Measurements from ENCODE around the gene TSPAN9. TPM values are rescaled to one million over a fixed set of nuclear protein-coding genes. Genes with fewer than 3 reads are reported as not detected.

The TSPAN9 gene
- total RNA-seq, 1 experiment from 2014 or later, result 35.5 TPM

GRCh38 chr12:3278681-3279414 lies 201.7 kb downstream of the TSPAN9 start:
- no TSS peak for BruUV-seq (replicated peaks)
- TF ChIP-seq, protein P1, sequence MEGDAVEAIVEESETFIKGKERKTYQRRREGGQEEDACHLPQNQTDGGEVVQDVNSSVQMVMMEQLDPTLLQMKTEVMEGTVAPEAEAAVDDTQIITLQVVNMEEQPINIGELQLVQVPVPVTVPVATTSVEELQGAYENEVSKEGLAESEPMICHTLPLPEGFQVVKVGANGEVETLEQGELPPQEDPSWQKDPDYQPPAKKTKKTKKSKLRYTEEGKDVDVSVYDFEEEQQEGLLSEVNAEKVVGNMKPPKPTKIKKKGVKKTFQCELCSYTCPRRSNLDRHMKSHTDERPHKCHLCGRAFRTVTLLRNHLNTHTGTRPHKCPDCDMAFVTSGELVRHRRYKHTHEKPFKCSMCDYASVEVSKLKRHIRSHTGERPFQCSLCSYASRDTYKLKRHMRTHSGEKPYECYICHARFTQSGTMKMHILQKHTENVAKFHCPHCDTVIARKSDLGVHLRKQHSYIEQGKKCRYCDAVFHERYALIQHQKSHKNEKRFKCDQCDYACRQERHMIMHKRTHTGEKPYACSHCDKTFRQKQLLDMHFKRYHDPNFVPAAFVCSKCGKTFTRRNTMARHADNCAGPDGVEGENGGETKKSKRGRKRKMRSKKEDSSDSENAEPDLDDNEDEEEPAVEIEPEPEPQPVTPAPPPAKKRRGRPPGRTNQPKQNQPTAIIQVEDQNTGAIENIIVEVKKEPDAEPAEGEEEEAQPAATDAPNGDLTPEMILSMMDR (conservative IDR thresholded peaks at IDR 0.05; ENCODE audit: low read depth, low read length), result no peak
- TF ChIP-seq EZH2 (IDR thresholded peaks at IDR 0.05; ENCODE audit: borderline replicate concordance, low read depth, low read length, poor library complexity, severe bottlenecking), result no peak
- CTCF ChIA-PET, result no interaction called here
- Histone ChIP-seq H3K27me3 (replicated peaks; ENCODE audit: insufficient read depth, low read depth, low read length, poor library complexity) (no peaks in the 10 kb centered on the region), H3K36me3 (ENCODE audit: insufficient read depth, low read length, poor library complexity, severe bottlenecking) (no peaks in the 10 kb centered on the region), H3K4me1 (ENCODE audit: insufficient read depth, low read length, poor library complexity, severe bottlenecking) (no peaks in the 10 kb centered on the region), H3K9me3 (ENCODE audit: low read depth, low read length, poor library complexity, severe bottlenecking) (no peaks in the 10 kb centered on the region), H3K27ac (ENCODE audit: low read depth, low read length, poor library complexity, severe bottlenecking) (no peak overlapping the region), H3K4me3 (ENCODE audit: low read depth, low read length, poor library complexity, severe bottlenecking) (no peak overlapping the region)
- POLR2A ChIA-PET (ENCODE audit: low non-redundant PET), result no interaction called here
- DNase-seq (ENCODE audit: low spot score), result no peak
- intact Hi-C loops (cut with micrococcal nuclease; ENCODE audit: unreplicated experiment), result no loop called here

- no TSS peak for BruUV-seq (replicated peaks)
- H3K4me3 ChIP-seq (ENCODE audit: low read depth, low read length, poor library complexity, severe bottlenecking), result no peak overlapping the region
- no peaks in the 10 kb centered on the region for H3K27me3 ChIP-seq (replicated peaks; ENCODE audit: insufficient read depth, low read depth, low read length, poor library complexity)
- intact Hi-C loops (cut with micrococcal nuclease; ENCODE audit: unreplicated experiment), result no loop called here
- H3K36me3 ChIP-seq (ENCODE audit: insufficient read depth, low read length, poor library complexity, severe bottlenecking), result no peaks in the 10 kb centered on the region
- no peak for DNase-seq (ENCODE audit: low spot score)
- POLR2A ChIA-PET (ENCODE audit: low non-redundant PET), result no interaction called here
- CTCF ChIA-PET, result no interaction called here
- no peak overlapping the region for H3K27ac ChIP-seq (ENCODE audit: low read depth, low read length, poor library complexity, severe bottlenecking)
- no peaks in the 10 kb centered on the region for H3K9me3 ChIP-seq (ENCODE audit: low read depth, low read length, poor library complexity, severe bottlenecking)
- H3K4me1 ChIP-seq (ENCODE audit: insufficient read depth, low read length, poor library complexity, severe bottlenecking), result no peaks in the 10 kb centered on the region
- TF ChIP-seq, protein P1 (conservative IDR thresholded peaks at IDR 0.05; ENCODE audit: low read depth, low read length), result no peak
- no peak for TF ChIP-seq EZH2 (IDR thresholded peaks at IDR 0.05; ENCODE audit: borderline replicate concordance, low read depth, low read length, poor library complexity, severe bottlenecking)
Observed at GRCh38 chr12:3279415-3279780, 202.2 kb downstream of the TSPAN9 start.

DNA sequence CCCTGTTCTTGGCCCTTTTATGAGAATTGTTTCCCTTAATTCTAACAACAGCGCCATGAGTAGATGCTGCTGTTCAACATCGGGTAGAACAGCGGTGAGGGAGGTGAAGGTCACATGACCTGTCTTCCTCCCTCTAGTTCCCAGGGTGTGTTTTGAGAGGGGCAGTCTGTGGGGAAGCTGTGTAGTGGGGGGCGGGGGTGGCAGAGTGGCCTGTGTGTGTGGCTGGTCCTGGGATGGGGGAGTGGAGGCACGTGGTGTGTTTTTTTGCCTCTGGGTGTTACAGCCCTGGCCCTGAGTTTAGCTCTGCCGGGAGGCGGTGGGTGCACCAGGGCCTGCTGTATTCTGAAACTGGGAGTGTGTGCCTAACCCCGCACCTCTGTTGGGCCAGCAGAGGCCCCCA lies 202.7 kb downstream of the TSPAN9 start:
- POLR2A ChIA-PET (ENCODE audit: low non-redundant PET), result no interaction called here
- Histone ChIP-seq H3K27ac (ENCODE audit: low read depth, low read length, poor library complexity, severe bottlenecking) (no peak overlapping the region), H3K4me1 (ENCODE audit: insufficient read depth, low read length, poor library complexity, severe bottlenecking) (peaks cover 4% of the 10 kb centered on the region), H3K36me3 (ENCODE audit: insufficient read depth, low read length, poor library complexity, severe bottlenecking) (no peaks in the 10 kb centered on the region), H3K4me3 (ENCODE audit: low read depth, low read length, poor library complexity, severe bottlenecking) (no peak overlapping the region), H3K9me3 (ENCODE audit: low read depth, low read length, poor library complexity, severe bottlenecking) (no peaks in the 10 kb centered on the region), H3K27me3 (replicated peaks; ENCODE audit: insufficient read depth, low read depth, low read length, poor library complexity) (no peaks in the 10 kb centered on the region)
- intact Hi-C loops (cut with micrococcal nuclease; ENCODE audit: unreplicated experiment), result no loop called here
- CTCF ChIA-PET, result no interaction called here
- no peak for DNase-seq (ENCODE audit: low spot score)
- no peak for TF ChIP-seq EZH2 (IDR thresholded peaks at IDR 0.05; ENCODE audit: borderline replicate concordance, low read depth, low read length, poor library complexity, severe bottlenecking)
- TF ChIP-seq, protein P1 (conservative IDR thresholded peaks at IDR 0.05; ENCODE audit: low read depth, low read length), result no peak
- no TSS peak for BruUV-seq (replicated peaks)
